ENCODE results near the gene MMS22L. TPM values are rescaled to one million over a fixed set of nuclear protein-coding genes. Genes with fewer than 3 reads are reported as not detected.

Gene MMS22L
- total RNA-seq, 4 donors from 2014 or later = 8.6 to 13.5 (median 10.9) TPM

DNA sequence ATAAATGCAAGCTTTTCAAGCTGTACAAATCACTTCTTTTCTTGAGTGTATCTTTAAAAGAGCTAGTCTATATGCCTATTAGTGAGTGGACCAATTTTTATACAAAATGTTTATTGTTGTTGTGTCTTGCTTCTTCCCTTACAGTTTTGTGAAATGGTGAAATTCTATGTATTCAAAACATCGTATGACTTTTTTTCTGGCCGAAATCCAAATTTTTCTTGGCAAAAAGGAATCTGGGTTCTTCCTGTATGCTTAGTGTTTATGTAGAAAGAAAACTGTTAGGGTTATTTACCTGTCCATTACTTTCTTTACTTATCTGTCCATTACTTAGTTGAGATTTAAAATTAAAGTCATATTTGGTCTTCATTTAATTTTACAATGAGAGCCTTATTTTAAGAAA is 153.9 kb downstream of the MMS22L start:
- no peak for DNase-seq
- H3K27me3 ChIP-seq = no peaks in the 10 kb centered on the region
- intact Hi-C loops (cut with DNase I) = no loop called here
- no peaks in the 10 kb centered on the region for H3K36me3 ChIP-seq
- WGBS, 2 donors = 56 to 59% methylated on average over 2 of the region's 2 CpGs
- no peaks in the 10 kb centered on the region for H3K4me1 ChIP-seq
- H3K4me3 ChIP-seq (replicated peaks in 1 of 3) = no peak overlapping the region
- no peaks in the 10 kb centered on the region for H3K9me3 ChIP-seq
- TF ChIP-seq, protein P1, sequence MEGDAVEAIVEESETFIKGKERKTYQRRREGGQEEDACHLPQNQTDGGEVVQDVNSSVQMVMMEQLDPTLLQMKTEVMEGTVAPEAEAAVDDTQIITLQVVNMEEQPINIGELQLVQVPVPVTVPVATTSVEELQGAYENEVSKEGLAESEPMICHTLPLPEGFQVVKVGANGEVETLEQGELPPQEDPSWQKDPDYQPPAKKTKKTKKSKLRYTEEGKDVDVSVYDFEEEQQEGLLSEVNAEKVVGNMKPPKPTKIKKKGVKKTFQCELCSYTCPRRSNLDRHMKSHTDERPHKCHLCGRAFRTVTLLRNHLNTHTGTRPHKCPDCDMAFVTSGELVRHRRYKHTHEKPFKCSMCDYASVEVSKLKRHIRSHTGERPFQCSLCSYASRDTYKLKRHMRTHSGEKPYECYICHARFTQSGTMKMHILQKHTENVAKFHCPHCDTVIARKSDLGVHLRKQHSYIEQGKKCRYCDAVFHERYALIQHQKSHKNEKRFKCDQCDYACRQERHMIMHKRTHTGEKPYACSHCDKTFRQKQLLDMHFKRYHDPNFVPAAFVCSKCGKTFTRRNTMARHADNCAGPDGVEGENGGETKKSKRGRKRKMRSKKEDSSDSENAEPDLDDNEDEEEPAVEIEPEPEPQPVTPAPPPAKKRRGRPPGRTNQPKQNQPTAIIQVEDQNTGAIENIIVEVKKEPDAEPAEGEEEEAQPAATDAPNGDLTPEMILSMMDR (IDR thresholded peaks at IDR 0.05) = no peak
- no peak for TF ChIP-seq POLR2A (IDR thresholded peaks at IDR 0.05)
- no peak overlapping the region for H3K27ac ChIP-seq

DNA sequence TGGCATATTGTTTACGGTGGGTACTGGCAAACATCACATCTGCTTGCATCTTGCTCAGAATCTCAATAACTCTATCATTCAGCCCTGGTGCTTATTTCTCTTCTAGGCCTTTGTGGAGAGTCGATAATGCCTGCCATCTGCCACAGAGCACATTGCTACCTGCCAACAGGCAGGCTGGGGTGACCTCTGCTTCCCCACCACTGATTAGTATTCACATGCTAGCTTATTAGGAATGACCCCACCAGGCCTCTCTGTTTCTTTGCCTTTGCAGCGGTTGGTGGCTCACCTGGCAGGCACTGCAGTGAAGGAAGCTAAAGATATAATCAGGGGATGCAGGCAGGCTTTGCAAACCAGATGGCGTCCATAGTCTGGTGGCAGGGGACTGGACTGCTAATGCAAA is 154.5 kb downstream of the MMS22L start:
- DNase-seq = no peak
- H3K4me3 ChIP-seq (replicated peaks in 1 of 3) = no peak overlapping the region
- no peaks in the 10 kb centered on the region for H3K9me3 ChIP-seq
- H3K4me1 ChIP-seq = no peaks in the 10 kb centered on the region
- intact Hi-C loops (cut with DNase I) = no loop called here
- 75 to 94% methylated on average over 4 of the region's 4 CpGs for WGBS, 2 donors
- no peak overlapping the region for H3K27ac ChIP-seq
- TF ChIP-seq, protein P1 (IDR thresholded peaks at IDR 0.05) = no peak
- TF ChIP-seq POLR2A (IDR thresholded peaks at IDR 0.05) = no peak
- H3K27me3 ChIP-seq = no peaks in the 10 kb centered on the region
- H3K36me3 ChIP-seq = no peaks in the 10 kb centered on the region

DNA sequence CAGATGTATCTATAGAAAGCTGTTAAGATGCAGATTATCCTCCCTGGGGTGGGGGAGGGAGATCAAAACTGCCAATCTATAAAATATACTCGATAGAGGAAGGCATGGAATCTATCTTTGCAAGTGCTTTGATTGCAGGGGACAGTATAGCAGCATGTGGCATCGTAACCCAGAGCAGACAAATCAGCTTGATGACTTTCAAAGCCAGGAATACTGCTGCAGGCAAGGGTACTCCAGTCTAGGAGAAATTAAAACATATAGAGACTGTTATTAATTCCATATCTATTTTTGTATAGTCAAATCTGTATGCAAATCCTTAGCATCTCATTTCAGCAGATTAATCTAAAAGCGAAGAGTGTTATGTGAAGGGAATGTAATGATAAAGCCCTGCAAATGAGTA is 159.4 kb downstream of the MMS22L start:
- Histone ChIP-seq H3K36me3 (no peaks in the 10 kb centered on the region), H3K4me3 (replicated peaks in 1 of 3) (no peak overlapping the region), H3K9me3 (no peaks in the 10 kb centered on the region), H3K27me3 (no peaks in the 10 kb centered on the region), H3K4me1 (no peaks in the 10 kb centered on the region), H3K27ac (no peak overlapping the region)
- TF ChIP-seq, protein P1 (IDR thresholded peaks at IDR 0.05) = no peak
- TF ChIP-seq POLR2A (IDR thresholded peaks at IDR 0.05) = no peak
- DNase-seq = no peak
- intact Hi-C loops (cut with DNase I) = no loop called here
- WGBS, 2 donors = 66 to 85% methylated on average over 3 of the region's 3 CpGs

DNA sequence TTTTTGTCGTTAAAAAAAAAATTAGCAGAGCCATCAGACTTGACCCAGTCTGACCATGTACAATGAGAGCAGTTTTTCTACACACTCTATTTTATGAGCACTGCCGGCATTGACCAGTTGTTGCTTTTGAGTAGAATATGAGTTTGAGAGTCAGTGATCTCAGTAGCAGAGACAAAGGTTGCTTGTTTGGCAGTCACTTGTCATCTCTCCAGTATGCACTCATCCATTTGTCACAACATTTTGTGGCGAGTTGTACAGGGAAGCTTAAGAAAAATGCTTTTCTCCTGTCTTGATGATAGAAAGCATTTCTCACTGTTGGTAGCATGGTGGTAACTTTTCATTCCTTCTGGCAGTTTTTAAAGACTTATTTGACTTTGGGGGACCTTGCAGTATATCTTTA is 159.9 kb downstream of the MMS22L start:
- Histone ChIP-seq H3K36me3 (no peaks in the 10 kb centered on the region), H3K9me3 (no peaks in the 10 kb centered on the region), H3K27me3 (no peaks in the 10 kb centered on the region), H3K4me3 (replicated peaks in 1 of 3) (no peak overlapping the region), H3K27ac (no peak overlapping the region), H3K4me1 (no peaks in the 10 kb centered on the region)
- no peak for DNase-seq
- 36 to 43% methylated on average over 3 of the region's 3 CpGs for WGBS, 2 donors
- TF ChIP-seq POLR2A (IDR thresholded peaks at IDR 0.05) = no peak
- TF ChIP-seq, protein P1 (IDR thresholded peaks at IDR 0.05) = no peak
- intact Hi-C loops (cut with DNase I) = no loop called here

DNA sequence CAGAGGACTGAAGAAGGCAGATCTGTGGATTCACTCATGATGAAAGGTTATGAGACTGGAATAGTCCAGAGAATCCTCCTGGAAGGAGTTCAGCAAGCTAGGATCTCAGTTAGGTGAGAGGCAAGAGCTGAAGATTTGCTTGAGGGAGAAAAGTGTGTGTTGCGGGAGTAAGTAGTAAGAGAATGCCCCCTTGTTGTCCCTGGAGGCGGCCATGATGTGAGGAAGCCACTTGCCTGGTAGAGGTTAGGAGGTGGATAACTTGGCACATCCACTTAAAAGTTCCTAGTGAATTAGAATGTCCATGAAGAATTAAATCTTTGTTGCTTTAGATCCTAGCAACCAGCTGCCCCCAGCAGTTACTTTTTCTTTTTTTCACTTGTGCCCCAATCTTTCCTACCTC is 162.5 kb downstream of the MMS22L start:
- H3K9me3 ChIP-seq = no peaks in the 10 kb centered on the region
- WGBS, 2 donors = 98 to 99% methylated on average over 2 of the region's 2 CpGs
- H3K4me3 ChIP-seq (replicated peaks in 1 of 3) = no peak overlapping the region
- H3K36me3 ChIP-seq = no peaks in the 10 kb centered on the region
- H3K4me1 ChIP-seq = no peaks in the 10 kb centered on the region
- no peak for TF ChIP-seq POLR2A (IDR thresholded peaks at IDR 0.05)
- TF ChIP-seq, protein P1 (IDR thresholded peaks at IDR 0.05) = no peak
- intact Hi-C loops (cut with DNase I) = no loop called here
- H3K27ac ChIP-seq = no peak overlapping the region
- H3K27me3 ChIP-seq = no peaks in the 10 kb centered on the region
- DNase-seq = no peak

Data from thyroid gland (tissue), 4 donors.